22Rv1 (cell line): ENCODE data around the gene EEIG1.

Experiments
- H3K27ac ChIP-seq: fragments of 450-650 bp; 2 replicates; pipeline ENCODE4 v1.5.1; 2017
- CTCF ChIP-seq: fragments of 450-650 bp; IDR thresholded peaks from 2 replicates; pipeline ENCODE4 v1.5.1; 2017; ENCODE audit warnings: mild to moderate bottlenecking
- ZFX ChIP-seq: fragments of 450-650 bp; IDR thresholded peaks from 2 replicates; pipeline ENCODE4 v1.6.1; 2017; ENCODE audit warnings: antibody characterized with exemption, borderline replicate concordance

EEIG1 gene

GRCh38 chr9:127979015-127979332 is 1.8 kb downstream of the EEIG1 start:
- peak overlapping the region; percentile 82; the same call in 1 of the 2 replicates for H3K27ac ChIP-seq

GRCh38 chr9:127977884-127978647 is 2.7 kb downstream of the EEIG1 start:
- no peak overlapping the region for H3K27ac ChIP-seq
- no peak for TF ChIP-seq ZFX
- no peak for TF ChIP-seq CTCF

More at GRCh38 chr9:127979015-127979332, 1.8 kb downstream of the EEIG1 start:
- TF ChIP-seq CTCF (no peak), ZFX (no peak)

- H3K27ac ChIP-seq, result no peak overlapping the region
- no peak for TF ChIP-seq ZFX
- no peak for TF ChIP-seq CTCF
Measured at GRCh38 chr9:127977009-127977883, 3.5 kb downstream of the EEIG1 start.

- TF ChIP-seq CTCF (no peak), ZFX (no peak)
- no peak overlapping the region for H3K27ac ChIP-seq
Measured at GRCh38 chr9:127976498-127976897, 4.3 kb downstream of the EEIG1 start.

- TF ChIP-seq CTCF (no peak), ZFX (no peak)
- no peak overlapping the region for H3K27ac ChIP-seq
Measured at GRCh38 chr9:127975376-127976315, 5.1 kb downstream of the EEIG1 start.

- no peak overlapping the region for H3K27ac ChIP-seq
- no peak for TF ChIP-seq CTCF
- no peak for TF ChIP-seq ZFX
Measured at GRCh38 chr9:127974769-127975261, 6.0 kb downstream of the EEIG1 start.
